Measurements from ENCODE around the gene EPHB1.
A peak's percentile ranks its signal among the peaks of the same experiment; 100 is the strongest.

Gene EPHB1

GRCh38 chr3:134892761-134893160, 97.7 kb downstream of the EPHB1 start:
- H3K27me3 Mint-ChIP-seq = peaks cover 25% of the 10 kb centered on the region
- H3K4me3 Mint-ChIP-seq = no peak overlapping the region
- no peak overlapping the region for H3K27ac Mint-ChIP-seq
- H3K9me3 Mint-ChIP-seq = peaks cover 0 to 4% of the 10 kb centered on the region in 2 donors
- no peak for ATAC-seq
- H3K4me1 Mint-ChIP-seq = no peaks in the 10 kb centered on the region
- DNase-seq = no peak

GRCh38 chr3:134894533-134894932, 99.5 kb downstream of the EPHB1 start:
- Mint-ChIP-seq H3K27me3 (peaks cover 40% of the 10 kb centered on the region), H3K9me3 (peaks cover 0 to 4% of the 10 kb centered on the region in 2 donors), H3K4me3 (no peak overlapping the region), H3K4me1 (no peaks in the 10 kb centered on the region), H3K27ac (no peak overlapping the region)
- no peak for DNase-seq
- no peak for ATAC-seq

- Mint-ChIP-seq H3K27me3 (peaks cover 42% of the 10 kb centered on the region), H3K4me1 (no peaks in the 10 kb centered on the region), H3K27ac (no peak overlapping the region), H3K4me3 (no peak overlapping the region), H3K9me3 (peaks cover 0 to 4% of the 10 kb centered on the region in 2 donors)
- no peak for DNase-seq
- no peak for ATAC-seq
Observed at GRCh38 chr3:134895181-134895580, 100.1 kb downstream of the EPHB1 start.

- no peak for ATAC-seq
- no peak overlapping the region for H3K27ac Mint-ChIP-seq
- DNase-seq = no peak
Observed at GRCh38 chr3:134896141-134896540, 101.1 kb downstream of the EPHB1 start.

GRCh38 chr3:134896696-134897095, 101.6 kb downstream of the EPHB1 start:
- Mint-ChIP-seq H3K4me3 (no peak overlapping the region), H3K27ac (no peak overlapping the region), H3K4me1 (no peaks in the 10 kb centered on the region), H3K27me3 (peaks cover 48% of the 10 kb centered on the region), H3K9me3 (no peaks in the 10 kb centered on the region)
- ATAC-seq (no peak), DNase-seq (no peak)

More at GRCh38 chr3:134896141-134896540, 101.1 kb downstream of the EPHB1 start:
- Mint-ChIP-seq H3K9me3 (peaks cover 0 to under 1% of the 10 kb centered on the region in 2 donors), H3K4me1 (no peaks in the 10 kb centered on the region), H3K4me3 (no peak overlapping the region), H3K27me3 (peaks cover 42% of the 10 kb centered on the region)

- H3K27me3 Mint-ChIP-seq = peaks cover 54% of the 10 kb centered on the region
- no peak overlapping the region for H3K27ac Mint-ChIP-seq
- no peak overlapping the region for H3K4me3 Mint-ChIP-seq
- DNase-seq (no peak), ATAC-seq (no peak)
- no peaks in the 10 kb centered on the region for H3K4me1 Mint-ChIP-seq
- no peaks in the 10 kb centered on the region for H3K9me3 Mint-ChIP-seq
Observed at GRCh38 chr3:134897391-134898141, 102.5 kb downstream of the EPHB1 start.

- Mint-ChIP-seq H3K4me1 (no peaks in the 10 kb centered on the region), H3K27me3 (peaks cover 51% of the 10 kb centered on the region), H3K27ac (no peak overlapping the region), H3K9me3 (no peaks in the 10 kb centered on the region), H3K4me3 (no peak overlapping the region)
- no peak for ATAC-seq
- DNase-seq = no peak
Observed at GRCh38 chr3:134898181-134898754, 103.2 kb downstream of the EPHB1 start.

GRCh38 chr3:134899786-134900185, 104.7 kb downstream of the EPHB1 start:
- H3K27ac Mint-ChIP-seq = no peak overlapping the region
- ATAC-seq (no peak), DNase-seq (no peak)
- H3K27me3 Mint-ChIP-seq = peaks cover 51% of the 10 kb centered on the region
- no peaks in the 10 kb centered on the region for H3K9me3 Mint-ChIP-seq
- peaks cover 15% of the 10 kb centered on the region for H3K4me1 Mint-ChIP-seq
- no peak overlapping the region for H3K4me3 Mint-ChIP-seq

GRCh38 chr3:134900482-134900881, 105.4 kb downstream of the EPHB1 start:
- H3K4me1 Mint-ChIP-seq = peaks cover 20% of the 10 kb centered on the region

GRCh38 chr3:134901461-134901860, 106.4 kb downstream of the EPHB1 start:
- ATAC-seq (no peak), DNase-seq (no peak)
- no peaks in the 10 kb centered on the region for H3K9me3 Mint-ChIP-seq
- H3K27ac Mint-ChIP-seq = no peak overlapping the region
- H3K27me3 Mint-ChIP-seq = peaks cover 58% of the 10 kb centered on the region
- H3K4me1 Mint-ChIP-seq = peaks cover 20% of the 10 kb centered on the region
- H3K4me3 Mint-ChIP-seq = no peak overlapping the region

More at GRCh38 chr3:134900482-134900881, 105.4 kb downstream of the EPHB1 start:
- Mint-ChIP-seq H3K4me3 (no peak overlapping the region), H3K9me3 (no peaks in the 10 kb centered on the region), H3K27me3 (peaks cover 50% of the 10 kb centered on the region), H3K27ac (no peak overlapping the region)
- ATAC-seq (no peak), DNase-seq (no peak)

- no peak overlapping the region for H3K4me3 Mint-ChIP-seq
- H3K27ac Mint-ChIP-seq = no peak overlapping the region
- no peaks in the 10 kb centered on the region for H3K9me3 Mint-ChIP-seq
- H3K4me1 Mint-ChIP-seq = peaks cover 20% of the 10 kb centered on the region
- DNase-seq = no peak
- peaks cover 60% of the 10 kb centered on the region for H3K27me3 Mint-ChIP-seq
- ATAC-seq = peak; percentile 9
Observed at GRCh38 chr3:134903837-134904236, 108.8 kb downstream of the EPHB1 start.

GRCh38 chr3:134904241-134904771, 109.2 kb downstream of the EPHB1 start:
- peak; percentile 83 for ATAC-seq
- Mint-ChIP-seq H3K4me3 (no peak overlapping the region), H3K27me3 (peaks cover 60% of the 10 kb centered on the region), H3K27ac (peak overlapping the region in 1 of 2 donors; percentile 30), H3K4me1 (peaks cover 20% of the 10 kb centered on the region), H3K9me3 (no peaks in the 10 kb centered on the region)
- DNase-seq = peak; percentile 48 to 50

- H3K4me3 Mint-ChIP-seq = no peak overlapping the region
- DNase-seq (no peak), ATAC-seq (peak; percentile 24)
- H3K9me3 Mint-ChIP-seq = no peaks in the 10 kb centered on the region
- H3K4me1 Mint-ChIP-seq = peaks cover 20% of the 10 kb centered on the region
- peaks cover 63% of the 10 kb centered on the region for H3K27me3 Mint-ChIP-seq
- H3K27ac Mint-ChIP-seq = no peak overlapping the region
Observed at GRCh38 chr3:134904776-134905646, 110.0 kb downstream of the EPHB1 start.

- Mint-ChIP-seq H3K4me3 (no peak overlapping the region), H3K27ac (no peak overlapping the region), H3K9me3 (no peaks in the 10 kb centered on the region), H3K4me1 (peaks cover 20% of the 10 kb centered on the region), H3K27me3 (peaks cover 64% of the 10 kb centered on the region)
- DNase-seq (no peak), ATAC-seq (no peak)
Observed at GRCh38 chr3:134905647-134905935, 110.5 kb downstream of the EPHB1 start.

- H3K27ac Mint-ChIP-seq = no peak overlapping the region
- H3K9me3 Mint-ChIP-seq = no peaks in the 10 kb centered on the region
- ATAC-seq = no peak
- H3K27me3 Mint-ChIP-seq = peaks cover 70% of the 10 kb centered on the region
- H3K4me1 Mint-ChIP-seq = peaks cover 20% of the 10 kb centered on the region
- DNase-seq = no peak
- H3K4me3 Mint-ChIP-seq = no peak overlapping the region
Observed at GRCh38 chr3:134908271-134908670, 113.2 kb downstream of the EPHB1 start.

- Mint-ChIP-seq H3K27ac (no peak overlapping the region), H3K4me1 (peaks cover 3% of the 10 kb centered on the region), H3K27me3 (peaks cover 55% of the 10 kb centered on the region), H3K9me3 (no peaks in the 10 kb centered on the region), H3K4me3 (no peak overlapping the region)
- ATAC-seq (no peak), DNase-seq (no peak)
Observed at GRCh38 chr3:134910026-134910425, 115.0 kb downstream of the EPHB1 start.

Measured in stimulated activated naive CD8-positive, alpha-beta T cell treated with anti-CD3 and anti-CD28 coated beads, Interleukin-15, amount 100 ng/mL, for 72 hours (primary cell).